Activated CD8-positive, alpha-beta memory T cell treated with anti-CD3 and anti-CD28 coated beads for 36 hours (primary cell): ENCODE measurements around the gene XPA. TPM values are rescaled to one million over a fixed set of nuclear protein-coding genes. Genes with fewer than 3 reads are reported as not detected.
"Not testable (repeated sequence)": the region's sequence is repeated elsewhere in the genome, so short reads cannot be mapped to it uniquely, and the experiment has no call there.

Experiments
- CTCF ChIA-PET: fragments of 350-600 bp; sonication (Branson Sonifier 250); formaldehyde crosslinking; loops from one replicate; lab custom pipeline; 2021; ENCODE audit warnings: antibody characterized with exemption; lab: Charles Lee
- POLR2A ChIA-PET: fragments of 350-600 bp; sonication (Branson Sonifier 250); formaldehyde crosslinking; loops from one replicate; lab custom pipeline; 2021; ENCODE audit warnings: antibody characterized with exemption; lab: Charles Lee
- total RNA-seq, 2 experiments: library from RNA; stranded (reverse); gene quantifications; one replicate each; pipeline ENCODE4 v1.2.3, GENCODE V29; 2021

The XPA gene
- total RNA-seq, 2 experiments from 2014 or later = 11.1 to 11.3 TPM

DNA sequence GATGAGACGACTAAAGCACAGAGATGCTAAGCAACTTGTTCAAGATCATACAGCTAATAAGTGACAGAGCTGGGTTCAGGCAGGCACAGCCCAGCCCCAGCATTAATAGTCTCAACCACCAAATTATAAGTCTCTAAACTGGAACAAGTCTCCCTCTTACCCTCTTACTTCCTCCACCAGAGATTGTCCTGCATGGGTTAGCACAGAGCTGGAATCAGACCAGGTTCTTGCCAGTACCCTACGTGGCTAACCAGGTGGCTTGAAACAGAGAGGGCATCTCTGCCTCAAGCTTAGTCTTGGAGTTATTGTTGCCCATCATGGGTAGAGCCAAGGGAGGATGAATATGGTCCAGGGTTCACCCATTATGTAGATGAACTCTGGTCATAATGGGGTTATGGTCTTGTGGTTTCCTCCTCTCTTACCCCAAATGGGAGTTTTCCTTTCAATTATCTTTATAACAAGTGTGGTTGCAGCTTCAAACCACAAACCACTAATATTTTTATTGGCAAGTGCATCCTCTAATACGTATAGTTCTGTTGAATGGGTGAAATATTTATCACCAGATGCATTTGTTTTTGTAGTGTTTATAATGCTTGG, 8.3 kb upstream of the XPA start:
- POLR2A ChIA-PET = no interaction called here
- CTCF ChIA-PET = interaction anchor here (0.8 kb wide), 1 partner anchor 187 kb away, joined by 3 read pairs; no protein-coding TSS in a partner anchor

GRCh38 chr9:97704851-97705250, 7.7 kb upstream of the XPA start:
- ChIA-PET POLR2A (no interaction called here), CTCF (interaction anchor here (0.8 to 1.7 kb wide), 2 partner anchors 187 to 197 kb away, joined by 3 to 6 read pairs; no protein-coding TSS in a partner anchor)

DNA sequence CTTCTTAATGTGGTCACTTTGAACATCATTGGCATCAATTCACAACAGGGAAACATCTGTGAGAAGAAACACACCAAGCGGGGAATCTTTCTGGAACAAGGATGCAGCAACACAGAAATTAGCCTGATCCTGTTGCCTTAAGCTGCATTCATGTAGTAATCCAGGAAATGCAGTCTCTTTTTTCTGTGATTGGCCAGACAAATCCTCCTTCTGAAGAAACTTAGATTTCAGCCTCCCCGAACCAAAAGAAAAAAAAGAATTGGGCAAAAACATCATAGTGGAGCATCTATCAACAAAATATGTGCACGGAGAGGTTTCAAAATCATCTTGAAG, 7.2 kb upstream of the XPA start:
- POLR2A ChIA-PET = no interaction called here
- CTCF ChIA-PET = interaction anchor here (1.7 kb wide), 1 partner anchor 198 kb away, joined by 6 read pairs; no protein-coding TSS in a partner anchor

DNA sequence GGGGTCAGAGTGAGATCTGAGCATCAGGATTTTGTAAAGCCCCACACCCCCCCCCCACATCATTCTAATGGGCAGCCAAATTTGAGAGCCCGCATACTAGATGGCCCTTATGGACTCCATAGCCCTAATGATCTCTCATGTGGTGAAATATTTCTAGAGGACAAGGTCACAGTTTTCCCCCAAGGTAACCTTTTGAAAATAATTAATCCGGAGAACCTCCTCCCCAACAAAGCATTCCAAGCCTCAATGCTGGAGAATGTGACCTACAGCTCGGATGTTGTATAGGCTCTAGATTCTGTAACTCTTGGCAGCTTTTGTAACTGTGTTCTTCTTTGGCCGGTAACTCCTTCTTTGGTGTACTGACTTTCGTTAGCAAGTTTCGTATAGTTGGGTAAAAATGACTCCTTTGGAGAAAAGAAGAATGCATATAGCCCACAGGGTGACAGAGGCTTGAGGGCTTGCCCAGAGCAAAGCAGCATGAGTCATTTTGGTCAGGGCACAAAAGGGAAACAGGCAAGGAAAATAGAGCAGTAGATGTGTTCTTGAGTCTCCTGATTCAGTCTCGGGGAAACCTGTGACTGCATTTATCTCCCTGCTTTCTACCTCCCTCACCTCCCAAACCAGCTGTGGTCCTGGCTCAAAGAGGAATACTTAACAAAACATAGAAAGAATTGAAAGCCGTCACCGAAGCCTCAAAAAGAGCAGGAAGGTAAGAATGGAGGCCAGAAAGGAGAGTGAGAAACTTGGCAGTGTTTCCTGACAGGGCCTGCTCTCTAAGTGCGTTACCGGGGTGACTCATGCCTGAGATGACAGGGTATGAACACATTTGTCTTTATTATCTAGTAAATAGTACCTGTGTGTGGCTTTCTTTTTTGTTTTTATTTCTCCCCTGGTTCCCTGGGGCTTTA, 6.6 kb upstream of the XPA start:
- ChIA-PET CTCF (interaction anchor here (1.7 kb wide), 1 partner anchor 198 kb away, joined by 6 read pairs; no protein-coding TSS in a partner anchor), POLR2A (no interaction called here)

GRCh38 chr9:97699824-97700223, 2.7 kb upstream of the XPA start:
- CTCF ChIA-PET, POLR2A ChIA-PET: not testable (repeated sequence)

- POLR2A ChIA-PET = not testable (repeated sequence)
- CTCF ChIA-PET = interaction anchor here (1.2 kb wide), 1 partner anchor 201 kb away, joined by 3 read pairs; no protein-coding TSS in a partner anchor
Observed at GRCh38 chr9:97699281-97699680, 2.1 kb upstream of the XPA start.

DNA sequence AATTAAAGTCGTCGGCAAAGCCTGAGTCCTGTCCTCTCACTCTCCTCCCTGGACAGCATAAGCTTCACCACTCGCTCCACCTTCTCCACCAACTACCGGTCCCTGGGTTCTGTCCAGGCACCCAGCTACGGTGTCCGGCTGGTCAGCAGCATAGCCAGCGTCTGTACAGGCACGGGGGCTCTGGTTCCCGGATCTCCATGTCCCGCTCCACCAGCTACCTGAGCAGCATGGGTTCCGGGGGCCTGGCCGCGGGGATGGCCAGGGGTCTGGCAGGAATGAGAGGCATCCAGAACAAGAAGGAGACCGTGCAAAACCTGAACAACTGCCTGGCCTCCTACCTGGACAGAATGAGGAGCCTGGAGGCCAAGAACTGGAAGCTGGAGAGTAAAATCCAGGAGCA, 1.7 kb upstream of the XPA start:
- ChIA-PET POLR2A (no interaction called here), CTCF (interaction anchor here (1.0 to 1.2 kb wide), 2 partner anchors 202 to 225 kb away, joined by 3 to 5 read pairs; no protein-coding TSS in a partner anchor)

DNA sequence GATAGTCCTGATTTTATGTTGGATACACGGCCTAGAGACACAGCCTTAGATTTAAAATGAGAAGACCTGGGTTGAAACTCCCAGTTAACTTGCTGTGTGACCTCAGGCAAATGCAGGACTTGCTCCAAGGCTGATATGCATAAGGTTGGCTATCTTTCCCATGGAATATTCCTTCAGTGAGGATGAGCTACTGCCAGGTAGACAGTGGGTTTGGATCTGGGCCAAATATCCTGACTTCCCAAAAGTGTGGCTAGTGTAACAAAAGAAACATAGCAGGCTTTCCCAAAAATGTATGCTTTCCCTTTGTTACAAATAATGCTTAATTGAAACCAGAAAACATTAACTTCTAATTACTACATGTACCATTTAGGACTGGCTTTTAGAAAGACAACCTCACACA, 697 bp upstream of the XPA start:
- POLR2A ChIA-PET = no interaction called here
- CTCF ChIA-PET = interaction anchor here (1.0 kb wide), 1 partner anchor 226 kb away, joined by 5 read pairs; no protein-coding TSS in a partner anchor

GRCh38 chr9:97695995-97696802, 941 bp downstream of the XPA start:
- ChIA-PET CTCF (interaction anchor here (0.8 to 1.0 kb wide), 3 partner anchors 8 to 63 kb away, joined by 3 read pairs; partner anchors contain the start of genes NCBP1 and TSTD2), POLR2A (interaction anchor here (0.5 to 1.0 kb wide), 4 partner anchors 8 to 286 kb away, joined by 3 to 5 read pairs (median 4); partner anchors contain the start of gene TSTD2)

DNA sequence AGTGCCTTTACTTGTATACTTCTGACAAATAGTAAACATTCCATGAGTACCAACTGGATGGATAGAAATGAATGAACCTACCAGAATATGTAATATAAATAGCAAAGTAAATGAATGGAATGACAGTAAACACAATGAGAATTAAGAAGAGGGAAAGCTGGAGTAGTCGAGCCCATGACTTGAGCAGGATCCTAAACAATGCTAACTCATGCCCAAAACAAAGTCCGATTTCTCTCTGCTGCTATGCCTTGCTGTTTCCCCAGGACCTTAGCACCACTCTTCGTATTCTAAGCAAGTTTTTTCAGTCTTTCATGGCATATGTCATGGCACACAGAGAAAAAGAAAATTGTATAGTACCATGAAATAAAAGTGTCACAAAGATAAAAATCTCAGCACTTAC, 1.8 kb downstream of the XPA start:
- CTCF ChIA-PET = interaction anchor here (0.9 to 1.0 kb wide), 2 partner anchors 11 to 62 kb away, joined by 3 read pairs; partner anchors contain the start of genes NCBP1 and TSTD2

DNA sequence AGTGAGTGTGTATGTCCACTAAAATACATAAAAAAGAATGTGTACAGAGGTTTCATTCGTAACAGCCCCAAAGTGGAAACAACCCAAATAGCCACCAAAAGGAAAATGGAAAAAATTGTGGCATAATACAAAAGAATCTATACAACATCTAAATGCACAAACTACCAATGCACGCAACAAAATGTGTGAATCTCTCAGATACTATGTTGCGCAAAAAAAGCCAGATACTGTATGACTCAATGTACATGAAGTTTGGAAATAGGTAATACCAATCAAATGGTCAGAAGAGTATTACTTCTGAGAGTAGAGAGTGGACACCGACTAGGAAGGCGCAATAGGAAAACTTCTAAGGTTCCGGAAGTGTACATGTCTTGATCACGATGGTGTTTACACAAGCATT, 2.4 kb downstream of the XPA start:
- CTCF ChIA-PET = no interaction called here
- POLR2A ChIA-PET = no interaction called here

More for the DNA sequence above, 1.8 kb downstream of the XPA start:
- POLR2A ChIA-PET = interaction anchor here (0.5 to 1.0 kb wide), 2 partner anchors 62 to 287 kb away, joined by 4 to 5 read pairs; partner anchors contain the start of gene TSTD2

- ChIA-PET POLR2A (no interaction called here), CTCF (no interaction called here)
Observed at GRCh38 chr9:97689401-97690180, 7.5 kb downstream of the XPA start.

GRCh38 chr9:97688654-97689053, 8.5 kb downstream of the XPA start:
- ChIA-PET CTCF (interaction anchor here (1.3 kb wide), 1 partner anchor 8 kb away, joined by 3 read pairs; no protein-coding TSS in a partner anchor), POLR2A (interaction anchor here (1.2 kb wide), 1 partner anchor 8 kb away, joined by 3 read pairs; no protein-coding TSS in a partner anchor)

DNA sequence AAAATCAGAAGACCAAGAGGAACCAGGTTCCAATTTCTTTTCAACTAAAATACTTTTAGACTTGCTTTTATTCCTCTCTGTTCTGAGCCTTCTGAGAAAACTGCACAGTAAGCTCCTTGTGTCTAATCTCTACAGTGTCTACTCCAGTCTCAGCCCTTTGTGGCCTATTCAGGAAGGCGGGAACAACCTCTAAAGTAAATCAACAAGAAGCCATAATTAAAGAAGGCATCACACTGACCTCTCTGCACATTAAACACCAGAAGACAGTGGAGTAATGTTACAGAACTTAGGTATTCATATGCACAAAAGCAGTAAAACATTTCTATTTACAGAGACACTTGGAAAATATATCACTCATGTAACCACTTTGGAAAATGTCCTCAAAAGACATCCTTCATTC, 14.9 kb downstream of the XPA start:
- POLR2A ChIA-PET = no interaction called here
- CTCF ChIA-PET = no interaction called here

DNA sequence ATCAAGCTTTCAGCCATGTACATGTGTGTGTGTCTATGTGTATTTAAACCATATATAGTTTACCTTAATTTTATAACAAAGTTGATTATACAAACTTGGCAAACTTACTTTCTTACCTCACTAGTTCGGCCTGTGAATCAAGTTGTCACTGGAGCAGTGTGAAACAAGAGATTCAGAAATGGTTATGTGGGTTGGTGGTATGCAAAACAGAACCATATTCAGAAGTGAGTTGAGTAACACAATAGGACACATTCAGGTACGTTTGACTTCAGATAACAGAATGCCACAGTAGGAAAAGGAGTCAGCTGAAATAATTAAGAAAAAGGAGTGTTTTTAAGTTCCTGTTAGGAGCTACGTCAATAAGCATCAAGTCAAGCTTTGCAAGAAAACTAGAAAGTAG, 21.5 kb downstream of the XPA start:
- POLR2A ChIA-PET = no interaction called here
- CTCF ChIA-PET = no interaction called here

- POLR2A ChIA-PET = no interaction called here
- CTCF ChIA-PET = no interaction called here
Observed at GRCh38 chr9:97673922-97674321, 23.2 kb downstream of the XPA start.

- ChIA-PET CTCF (no interaction called here), POLR2A (no interaction called here)
Observed at GRCh38 chr9:97672403-97672802, 24.7 kb downstream of the XPA start.

DNA sequence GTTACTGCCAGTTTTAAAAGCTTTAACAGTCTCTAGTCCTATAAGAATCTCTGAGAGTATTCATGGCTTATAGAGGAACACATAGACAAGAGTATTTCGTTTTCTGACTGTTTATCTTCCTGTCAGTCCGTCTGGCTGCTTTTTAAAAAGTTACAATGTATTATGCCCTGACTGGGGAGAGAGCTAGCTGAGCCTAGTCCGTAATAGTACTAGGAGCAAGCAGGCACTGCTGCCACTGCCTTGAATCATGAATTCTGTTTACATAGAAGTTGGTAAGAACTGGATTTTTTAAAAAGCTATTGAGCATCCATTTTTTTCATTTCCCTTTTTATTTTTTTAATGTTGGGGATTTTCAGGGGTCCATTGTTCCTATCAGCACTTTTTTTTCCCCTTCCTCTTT, 26.6 kb downstream of the XPA start:
- CTCF ChIA-PET = interaction anchor here (1.0 kb wide), 1 partner anchor 23 kb away, joined by 3 read pairs; no protein-coding TSS in a partner anchor
- POLR2A ChIA-PET = no interaction called here
